ENCODE measurements around the gene PDE4B. TPM values are rescaled to one million over a fixed set of nuclear protein-coding genes. Genes with fewer than 3 reads are reported as not detected.

Gene PDE4B
- total and polyA plus RNA-seq, 10 of the 15 experiments (the other 5 are each of a cell fraction or from before 2014, with no cell fraction given), result 3.0 to 13.2 (median 5.7) TPM

DNA sequence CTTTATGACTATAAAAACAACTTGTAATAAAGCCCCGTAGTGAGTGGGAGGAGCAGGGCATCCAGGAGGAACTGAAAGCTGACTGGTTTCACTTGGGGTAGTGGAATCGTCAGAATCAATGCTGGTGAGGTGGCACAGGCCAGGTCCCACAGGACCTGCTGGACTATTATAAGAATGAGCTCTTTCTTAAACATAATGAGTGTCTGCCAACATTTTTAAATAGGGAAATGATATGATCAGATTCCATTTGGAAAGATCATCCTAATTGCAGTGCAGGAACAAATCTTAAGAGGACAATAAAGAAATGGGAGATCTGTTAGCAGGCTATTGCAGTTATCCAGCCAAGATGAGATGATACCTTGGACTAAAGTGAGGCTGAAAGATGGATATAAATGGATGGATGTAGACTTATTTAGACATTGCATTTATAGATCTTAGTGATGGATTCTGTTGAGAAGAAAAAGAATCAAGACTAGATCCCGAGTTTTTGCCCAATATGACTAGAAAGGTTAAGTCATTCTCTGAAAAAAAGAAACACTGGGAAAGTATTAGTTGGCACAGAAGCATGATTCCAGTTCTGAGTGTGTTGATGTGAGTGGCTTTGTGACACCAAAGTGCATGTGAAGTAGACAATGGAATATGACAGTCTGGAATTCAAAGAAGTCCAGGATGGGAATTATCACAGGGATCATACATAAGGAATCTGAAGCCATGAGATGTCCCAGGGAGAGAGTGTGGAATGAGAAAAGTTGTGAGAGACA, 587.9 kb downstream of the PDE4B start (continued):
- TF ChIP-seq, protein P1, sequence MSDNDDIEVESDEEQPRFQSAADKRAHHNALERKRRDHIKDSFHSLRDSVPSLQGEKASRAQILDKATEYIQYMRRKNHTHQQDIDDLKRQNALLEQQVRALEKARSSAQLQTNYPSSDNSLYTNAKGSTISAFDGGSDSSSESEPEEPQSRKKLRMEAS (IDR thresholded peaks at IDR 0.05; ENCODE audit: low read depth, low read length), result no peak
- peak; percentile 99 for TF ChIP-seq IRF4 (IDR thresholded peaks at IDR 0.05; ENCODE audit: low read depth, low read length)
- TF ChIP-seq TCF12 (IDR thresholded peaks at IDR 0.05; ENCODE audit: low read depth, low read length), result peak; percentile 85; the same call in 1 of the 2 replicates
- TF ChIP-seq ZNF207 (IDR thresholded peaks at IDR 0.05; ENCODE audit: borderline replicate concordance), result no peak
- TF ChIP-seq BACH1 (IDR thresholded peaks at IDR 0.05; ENCODE audit: borderline replicate concordance), result peak; percentile 94; the same call in 1 of the 2 replicates
- no peak for TF ChIP-seq HCFC1 (IDR thresholded peaks at IDR 0.05; ENCODE audit: low read length)
- peak; percentile 66; the same call in 1 of the 2 replicates for TF ChIP-seq MXI1 (IDR thresholded peaks at IDR 0.05; ENCODE audit: low read depth, low read length)
- no peak for TF ChIP-seq ZNF274 (IDR thresholded peaks at IDR 0.05; ENCODE audit: insufficient read depth, insufficient read length)
- TF ChIP-seq MEF2B (IDR thresholded peaks at IDR 0.05; ENCODE audit: partially characterized antibody, poor library complexity, severe bottlenecking), result peak; percentile 97
- TF ChIP-seq, protein P2, sequence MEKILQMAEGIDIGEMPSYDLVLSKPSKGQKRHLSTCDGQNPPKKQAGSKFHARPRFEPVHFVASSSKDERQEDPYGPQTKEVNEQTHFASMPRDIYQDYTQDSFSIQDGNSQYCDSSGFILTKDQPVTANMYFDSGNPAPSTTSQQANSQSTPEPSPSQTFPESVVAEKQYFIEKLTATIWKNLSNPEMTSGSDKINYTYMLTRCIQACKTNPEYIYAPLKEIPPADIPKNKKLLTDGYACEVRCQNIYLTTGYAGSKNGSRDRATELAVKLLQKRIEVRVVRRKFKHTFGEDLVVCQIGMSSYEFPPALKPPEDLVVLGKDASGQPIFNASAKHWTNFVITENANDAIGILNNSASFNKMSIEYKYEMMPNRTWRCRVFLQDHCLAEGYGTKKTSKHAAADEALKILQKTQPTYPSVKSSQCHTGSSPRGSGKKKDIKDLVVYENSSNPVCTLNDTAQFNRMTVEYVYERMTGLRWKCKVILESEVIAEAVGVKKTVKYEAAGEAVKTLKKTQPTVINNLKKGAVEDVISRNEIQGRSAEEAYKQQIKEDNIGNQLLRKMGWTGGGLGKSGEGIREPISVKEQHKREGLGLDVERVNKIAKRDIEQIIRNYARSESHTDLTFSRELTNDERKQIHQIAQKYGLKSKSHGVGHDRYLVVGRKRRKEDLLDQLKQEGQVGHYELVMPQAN (conservative IDR thresholded peaks at IDR 0.05), result no peak; the same call in 1 of the 2 replicates
- 0 out of 2 replicates have a peak, but pooled peaks have one; percentile 45 for TF ChIP-seq PML (IDR thresholded peaks at IDR 0.05; ENCODE audit: low read length)
- TF ChIP-seq RELA (IDR thresholded peaks at IDR 0.05; ENCODE audit: borderline replicate concordance, partially characterized antibody), result no peak
- TF ChIP-seq TCF3 (IDR thresholded peaks at IDR 0.05; ENCODE audit: borderline replicate concordance, insufficient read depth, low read depth, low read length), result peak; percentile 89; the same call in 1 of the 2 replicates
- peak; percentile 91 for TF ChIP-seq GATAD2B (conservative IDR thresholded peaks at IDR 0.05; ENCODE audit: low read depth)
- TF ChIP-seq NFIC (IDR thresholded peaks at IDR 0.05; ENCODE audit: low read depth, low read length), result peak; percentile 91
- TF ChIP-seq, protein P3, sequence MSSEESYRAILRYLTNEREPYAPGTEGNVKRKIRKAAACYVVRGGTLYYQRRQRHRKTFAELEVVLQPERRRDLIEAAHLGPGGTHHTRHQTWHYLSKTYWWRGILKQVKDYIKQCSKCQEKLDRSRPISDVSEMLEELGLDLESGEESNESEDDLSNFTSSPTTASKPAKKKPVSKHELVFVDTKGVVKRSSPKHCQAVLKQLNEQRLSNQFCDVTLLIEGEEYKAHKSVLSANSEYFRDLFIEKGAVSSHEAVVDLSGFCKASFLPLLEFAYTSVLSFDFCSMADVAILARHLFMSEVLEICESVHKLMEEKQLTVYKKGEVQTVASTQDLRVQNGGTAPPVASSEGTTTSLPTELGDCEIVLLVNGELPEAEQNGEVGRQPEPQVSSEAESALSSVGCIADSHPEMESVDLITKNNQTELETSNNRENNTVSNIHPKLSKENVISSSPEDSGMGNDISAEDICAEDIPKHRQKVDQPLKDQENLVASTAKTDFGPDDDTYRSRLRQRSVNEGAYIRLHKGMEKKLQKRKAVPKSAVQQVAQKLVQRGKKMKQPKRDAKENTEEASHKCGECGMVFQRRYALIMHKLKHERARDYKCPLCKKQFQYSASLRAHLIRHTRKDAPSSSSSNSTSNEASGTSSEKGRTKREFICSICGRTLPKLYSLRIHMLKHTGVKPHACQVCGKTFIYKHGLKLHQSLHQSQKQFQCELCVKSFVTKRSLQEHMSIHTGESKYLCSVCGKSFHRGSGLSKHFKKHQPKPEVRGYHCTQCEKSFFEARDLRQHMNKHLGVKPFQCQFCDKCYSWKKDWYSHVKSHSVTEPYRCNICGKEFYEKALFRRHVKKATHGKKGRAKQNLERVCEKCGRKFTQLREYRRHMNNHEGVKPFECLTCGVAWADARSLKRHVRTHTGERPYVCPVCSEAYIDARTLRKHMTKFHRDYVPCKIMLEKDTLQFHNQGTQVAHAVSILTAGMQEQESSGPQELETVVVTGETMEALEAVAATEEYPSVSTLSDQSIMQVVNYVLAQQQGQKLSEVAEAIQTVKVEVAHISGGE (CRISPR knock-in tag; IDR thresholded peaks at IDR 0.05), result no peak
- TF ChIP-seq NFYA (IDR thresholded peaks at IDR 0.05; ENCODE audit: borderline replicate concordance, low read depth, low read length), result no peak
- TF ChIP-seq SMC3 (IDR thresholded peaks at IDR 0.05; ENCODE audit: borderline replicate concordance, low read length), result peak; percentile 40; the same call in 1 of the 2 replicates
- TF ChIP-seq, protein P4, sequence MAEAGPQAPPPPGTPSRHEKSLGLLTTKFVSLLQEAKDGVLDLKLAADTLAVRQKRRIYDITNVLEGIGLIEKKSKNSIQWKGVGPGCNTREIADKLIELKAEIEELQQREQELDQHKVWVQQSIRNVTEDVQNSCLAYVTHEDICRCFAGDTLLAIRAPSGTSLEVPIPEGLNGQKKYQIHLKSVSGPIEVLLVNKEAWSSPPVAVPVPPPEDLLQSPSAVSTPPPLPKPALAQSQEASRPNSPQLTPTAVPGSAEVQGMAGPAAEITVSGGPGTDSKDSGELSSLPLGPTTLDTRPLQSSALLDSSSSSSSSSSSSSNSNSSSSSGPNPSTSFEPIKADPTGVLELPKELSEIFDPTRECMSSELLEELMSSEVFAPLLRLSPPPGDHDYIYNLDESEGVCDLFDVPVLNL (IDR thresholded peaks at IDR 0.05; ENCODE audit: low read depth, low read length), result no peak
- TF ChIP-seq, protein P5, sequence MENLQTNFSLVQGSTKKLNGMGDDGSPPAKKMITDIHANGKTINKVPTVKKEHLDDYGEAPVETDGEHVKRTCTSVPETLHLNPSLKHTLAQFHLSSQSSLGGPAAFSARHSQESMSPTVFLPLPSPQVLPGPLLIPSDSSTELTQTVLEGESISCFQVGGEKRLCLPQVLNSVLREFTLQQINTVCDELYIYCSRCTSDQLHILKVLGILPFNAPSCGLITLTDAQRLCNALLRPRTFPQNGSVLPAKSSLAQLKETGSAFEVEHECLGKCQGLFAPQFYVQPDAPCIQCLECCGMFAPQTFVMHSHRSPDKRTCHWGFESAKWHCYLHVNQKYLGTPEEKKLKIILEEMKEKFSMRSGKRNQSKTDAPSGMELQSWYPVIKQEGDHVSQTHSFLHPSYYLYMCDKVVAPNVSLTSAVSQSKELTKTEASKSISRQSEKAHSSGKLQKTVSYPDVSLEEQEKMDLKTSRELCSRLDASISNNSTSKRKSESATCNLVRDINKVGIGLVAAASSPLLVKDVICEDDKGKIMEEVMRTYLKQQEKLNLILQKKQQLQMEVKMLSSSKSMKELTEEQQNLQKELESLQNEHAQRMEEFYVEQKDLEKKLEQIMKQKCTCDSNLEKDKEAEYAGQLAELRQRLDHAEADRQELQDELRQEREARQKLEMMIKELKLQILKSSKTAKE (IDR thresholded peaks at IDR 0.05; ENCODE audit: low read depth, poor library complexity, severe bottlenecking), result peak; percentile 91
- TF ChIP-seq MTA3 (IDR thresholded peaks at IDR 0.05; ENCODE audit: borderline replicate concordance, low read length), result peak; percentile 98

Measured in GM12878 (cell line).